ENCODE results near the gene WDR4.
"Not testable (repeated sequence)": the region's sequence is repeated elsewhere in the genome, so short reads cannot be mapped to it uniquely, and the experiment has no call there.

- not testable (repeated sequence) for TF ChIP-seq POLR2A (IDR thresholded peaks at IDR 0.05); CTCF (IDR thresholded peaks at IDR 0.05); EP300 (IDR thresholded peaks at IDR 0.05; ENCODE audit: low read depth); POLR2AphosphoS5 (IDR thresholded peaks at IDR 0.05)
Observed at GRCh38 chr21:42911920-42912319, 32.6 kb upstream of the WDR4 start.

All from transverse colon (tissue), 4 donors.